OCI-M1 (cell line): ENCODE results near the gene PIPOX.
"Not testable (repeated sequence)": the region's sequence is repeated elsewhere in the genome, so short reads cannot be mapped to it uniquely, and the experiment has no call there.

Experiments used
- DNase-seq: peaks from one replicate; lab custom pipeline; 2025; lab: John Stamatoyannopoulos, UW

The PIPOX gene

GRCh38 chr17:29076087-29076486, 33.1 kb downstream of the PIPOX start:
- DNase-seq = no peak

- no peak for DNase-seq
Observed at GRCh38 chr17:29076722-29077121, 33.8 kb downstream of the PIPOX start.

GRCh38 chr17:29077320-29077719, 34.4 kb downstream of the PIPOX start:
- DNase-seq = no peak

- no peak for DNase-seq
Observed at GRCh38 chr17:29078183-29079045, 35.5 kb downstream of the PIPOX start.

- no peak for DNase-seq
Observed at GRCh38 chr17:29079433-29079832, 36.5 kb downstream of the PIPOX start.

- no peak for DNase-seq
Observed at GRCh38 chr17:29079887-29080286, 36.9 kb downstream of the PIPOX start.

GRCh38 chr17:29080323-29080722, 37.4 kb downstream of the PIPOX start:
- no peak for DNase-seq

- no peak for DNase-seq
Observed at GRCh38 chr17:29080965-29081364, 38.0 kb downstream of the PIPOX start.

- no peak for DNase-seq
Observed at GRCh38 chr17:29084541-29085146, 41.7 kb downstream of the PIPOX start.

GRCh38 chr17:29085223-29085622, 42.3 kb downstream of the PIPOX start:
- DNase-seq = no peak

GRCh38 chr17:29086628-29087332, 43.8 kb downstream of the PIPOX start:
- DNase-seq = no peak

- DNase-seq = not testable (repeated sequence)
Observed at GRCh38 chr17:29088782-29089181, 45.8 kb downstream of the PIPOX start.

GRCh38 chr17:29089601-29090044, 46.7 kb downstream of the PIPOX start:
- no peak for DNase-seq

- no peak for DNase-seq
Observed at GRCh38 chr17:29090108-29090507, 47.2 kb downstream of the PIPOX start.

GRCh38 chr17:29090750-29091605, 48.0 kb downstream of the PIPOX start:
- no peak for DNase-seq

GRCh38 chr17:29091606-29092289, 48.8 kb downstream of the PIPOX start:
- no peak for DNase-seq

GRCh38 chr17:29093090-29093871, 50.3 kb downstream of the PIPOX start:
- DNase-seq = no peak

- DNase-seq = no peak
Observed at GRCh38 chr17:29094101-29094708, 51.3 kb downstream of the PIPOX start.

GRCh38 chr17:29095439-29095838, 52.5 kb downstream of the PIPOX start:
- DNase-seq = no peak

GRCh38 chr17:29096094-29096493, 53.2 kb downstream of the PIPOX start:
- no peak for DNase-seq
